HCT116 (cell line): Measurements from ENCODE around the gene ZNF438.

ENCODE experiments used
- POLR2AphosphoS5 ChIP-seq: IDR thresholded peaks from 2 replicates; pipeline ENCODE4 v1.6.1; 2011; ENCODE audit warnings: mild to moderate bottlenecking, low read depth, low read length, moderate library complexity
- TF ChIP-seq, protein P1 (sequence below), 3 experiments: fragments of 200-600 bp in 1 of 3; sonication (generic) in 1 of 3; IDR thresholded peaks in 2 of 3; conservative IDR thresholded peaks in 1 of 3; 2 replicates each; pipeline ENCODE4 v1.5.1; 2012 to 2017; ENCODE audit warnings: low read depth in 2 of 3, low read length in 2 of 3, antibody characterized with exemption in 1 of 3, borderline replicate concordance in 1 of 3, control low read depth in 1 of 3, mild to moderate bottlenecking in 1 of 3, mixed read lengths in 1 of 3, mixed run types in 1 of 3, moderate library complexity in 1 of 3; ENCODE audit not compliant: insufficient read depth in 1 of 3

DNA sequence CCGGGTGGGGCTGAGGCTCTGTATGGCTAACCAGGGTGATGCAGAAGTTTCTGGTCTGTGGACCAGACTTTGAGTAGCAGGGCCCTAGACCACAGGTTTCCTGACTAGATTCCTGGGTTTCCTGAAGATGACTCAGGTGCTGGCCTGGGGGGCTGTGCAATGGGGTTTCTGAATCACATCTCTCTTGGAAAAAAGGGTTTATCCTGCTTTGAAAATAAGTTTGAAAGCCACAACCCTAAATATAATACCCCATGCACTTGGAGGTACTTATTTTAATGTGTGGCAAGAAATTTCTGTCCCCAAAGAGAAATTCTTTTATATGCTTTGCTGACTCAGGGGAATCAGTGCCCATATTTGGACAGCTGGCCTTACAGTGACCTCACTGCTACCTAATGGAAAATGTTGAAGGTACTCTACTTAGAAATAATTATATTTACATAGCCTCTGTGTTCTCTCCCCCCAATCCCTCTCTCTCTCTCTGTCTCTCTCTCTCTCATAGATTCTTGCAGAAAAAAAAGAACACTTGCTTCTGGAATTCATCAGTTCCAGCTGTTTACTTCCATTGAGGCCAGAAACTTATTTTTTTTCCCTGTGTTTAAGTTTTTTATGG lies 217.7 kb downstream of the ZNF438 start:
- no peak for TF ChIP-seq POLR2AphosphoS5
- TF ChIP-seq, protein P1, sequence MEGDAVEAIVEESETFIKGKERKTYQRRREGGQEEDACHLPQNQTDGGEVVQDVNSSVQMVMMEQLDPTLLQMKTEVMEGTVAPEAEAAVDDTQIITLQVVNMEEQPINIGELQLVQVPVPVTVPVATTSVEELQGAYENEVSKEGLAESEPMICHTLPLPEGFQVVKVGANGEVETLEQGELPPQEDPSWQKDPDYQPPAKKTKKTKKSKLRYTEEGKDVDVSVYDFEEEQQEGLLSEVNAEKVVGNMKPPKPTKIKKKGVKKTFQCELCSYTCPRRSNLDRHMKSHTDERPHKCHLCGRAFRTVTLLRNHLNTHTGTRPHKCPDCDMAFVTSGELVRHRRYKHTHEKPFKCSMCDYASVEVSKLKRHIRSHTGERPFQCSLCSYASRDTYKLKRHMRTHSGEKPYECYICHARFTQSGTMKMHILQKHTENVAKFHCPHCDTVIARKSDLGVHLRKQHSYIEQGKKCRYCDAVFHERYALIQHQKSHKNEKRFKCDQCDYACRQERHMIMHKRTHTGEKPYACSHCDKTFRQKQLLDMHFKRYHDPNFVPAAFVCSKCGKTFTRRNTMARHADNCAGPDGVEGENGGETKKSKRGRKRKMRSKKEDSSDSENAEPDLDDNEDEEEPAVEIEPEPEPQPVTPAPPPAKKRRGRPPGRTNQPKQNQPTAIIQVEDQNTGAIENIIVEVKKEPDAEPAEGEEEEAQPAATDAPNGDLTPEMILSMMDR (IDR thresholded peaks at IDR 0.05 in 2 of 3, conservative IDR thresholded peaks at IDR 0.05 in 1 of 3; ENCODE audit: borderline replicate concordance in 1 of 3, insufficient read depth in 1 of 3, low read depth in 2 of 3, low read length in 2 of 3): no peak
